SK-N-SH (cell line): Measurements from ENCODE around the gene UQCRHL.

Experiments
- CTCF ChIP-seq: fragments of 200-600 bp; sonication (generic); IDR thresholded peaks from 2 replicates; pipeline ENCODE4 v1.6.1; 2017; ENCODE audit warnings: antibody characterized with exemption, mild to moderate bottlenecking, moderate library complexity
- POLR2AphosphoS5 ChIP-seq: IDR thresholded peaks from 2 replicates; pipeline ENCODE4 v1.6.1; 2012; ENCODE audit warnings: low read depth, low read length
- ZBTB33 ChIP-seq: IDR thresholded peaks from 2 replicates; pipeline ENCODE4 v1.4.0; 2012; ENCODE audit warnings: low read depth, borderline replicate concordance

- TF ChIP-seq CTCF: no peak
- TF ChIP-seq POLR2AphosphoS5: no peak
- TF ChIP-seq ZBTB33: no peak
Observed at GRCh38 chr1:15788624-15789301, 18.7 kb downstream of the UQCRHL start.
